ENCODE results near the gene ABCA4.

ABCA4 gene

GRCh38 chr1:94096797-94097549 is 24.0 kb downstream of the ABCA4 start:
- in situ Hi-C loops (cut with HindIII; ENCODE audit: low pct_ligation_motif_present, low sequenced_read_pairs): no loop called here
- H3K27me3 ChIP-seq (replicated peaks): no peaks in the 10 kb centered on the region
- H3K4me3 ChIP-seq (ENCODE audit: low read depth, low read length): no peak overlapping the region
- TF ChIP-seq CTCF (IDR thresholded peaks at IDR 0.05; ENCODE audit: low read depth, low read length, missing control alignments): no peak
- peak overlapping the region; percentile 98 for H3K27ac ChIP-seq
- no peak for DNase-seq
- no peaks in the 10 kb centered on the region for H3K36me3 ChIP-seq (replicated peaks)

DNA sequence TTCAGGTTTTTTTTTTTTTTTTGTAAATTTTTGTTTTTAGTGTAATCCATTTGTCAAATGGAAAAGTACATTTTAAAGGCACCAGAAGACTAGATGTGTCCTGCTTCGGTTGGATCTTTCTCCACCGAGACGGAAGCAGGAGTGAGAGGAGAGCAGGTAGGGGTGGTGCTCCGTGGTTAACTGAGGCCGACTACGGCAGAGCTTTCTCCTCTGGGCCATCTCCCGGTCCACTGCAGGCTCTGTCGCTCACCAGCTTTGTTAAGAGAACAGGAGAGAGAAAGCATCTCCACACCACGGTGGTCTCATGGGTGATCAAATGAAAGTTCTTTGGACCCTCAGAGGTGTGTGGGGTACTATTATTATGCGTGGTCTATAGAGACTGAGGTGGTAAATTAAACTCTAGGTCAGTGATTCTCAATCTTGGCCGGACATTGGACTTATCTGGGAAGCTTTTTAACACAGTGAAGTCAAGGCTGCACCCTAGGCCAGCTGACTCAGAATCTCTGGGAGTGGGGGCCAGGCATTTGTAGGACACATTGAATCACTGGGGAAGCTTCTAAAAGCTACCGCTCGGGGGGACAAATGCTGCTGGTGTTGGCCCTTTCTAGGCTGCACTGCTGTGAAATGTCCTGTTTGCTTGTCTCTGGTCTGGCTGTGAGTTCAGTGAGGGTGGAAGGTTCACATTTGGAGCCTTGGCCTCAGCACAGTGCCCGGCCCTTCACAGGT is 25.0 kb downstream of the ABCA4 start:
- peak; percentile 79 for DNase-seq
- H3K27ac ChIP-seq: peak overlapping the region; percentile 98
- peak; percentile 9 for TF ChIP-seq CTCF (IDR thresholded peaks at IDR 0.05; ENCODE audit: low read depth, low read length, missing control alignments)
- in situ Hi-C loops (cut with HindIII; ENCODE audit: low pct_ligation_motif_present, low sequenced_read_pairs): no loop called here
- no peaks in the 10 kb centered on the region for H3K36me3 ChIP-seq (replicated peaks)
- H3K4me3 ChIP-seq (ENCODE audit: low read depth, low read length): no peak overlapping the region
- H3K27me3 ChIP-seq (replicated peaks): no peaks in the 10 kb centered on the region

- Histone ChIP-seq H3K27me3 (replicated peaks) (no peaks in the 10 kb centered on the region), H3K27ac (peak overlapping the region; percentile 98), H3K36me3 (replicated peaks) (no peaks in the 10 kb centered on the region), H3K4me3 (ENCODE audit: low read depth, low read length) (no peak overlapping the region)
- in situ Hi-C loops (cut with HindIII; ENCODE audit: low pct_ligation_motif_present, low sequenced_read_pairs): no loop called here
- DNase-seq: peak; percentile 99
- TF ChIP-seq CTCF (IDR thresholded peaks at IDR 0.05; ENCODE audit: low read depth, low read length, missing control alignments): peak; percentile 29
Measured at GRCh38 chr1:94095112-94095637, 25.8 kb downstream of the ABCA4 start.

DNA sequence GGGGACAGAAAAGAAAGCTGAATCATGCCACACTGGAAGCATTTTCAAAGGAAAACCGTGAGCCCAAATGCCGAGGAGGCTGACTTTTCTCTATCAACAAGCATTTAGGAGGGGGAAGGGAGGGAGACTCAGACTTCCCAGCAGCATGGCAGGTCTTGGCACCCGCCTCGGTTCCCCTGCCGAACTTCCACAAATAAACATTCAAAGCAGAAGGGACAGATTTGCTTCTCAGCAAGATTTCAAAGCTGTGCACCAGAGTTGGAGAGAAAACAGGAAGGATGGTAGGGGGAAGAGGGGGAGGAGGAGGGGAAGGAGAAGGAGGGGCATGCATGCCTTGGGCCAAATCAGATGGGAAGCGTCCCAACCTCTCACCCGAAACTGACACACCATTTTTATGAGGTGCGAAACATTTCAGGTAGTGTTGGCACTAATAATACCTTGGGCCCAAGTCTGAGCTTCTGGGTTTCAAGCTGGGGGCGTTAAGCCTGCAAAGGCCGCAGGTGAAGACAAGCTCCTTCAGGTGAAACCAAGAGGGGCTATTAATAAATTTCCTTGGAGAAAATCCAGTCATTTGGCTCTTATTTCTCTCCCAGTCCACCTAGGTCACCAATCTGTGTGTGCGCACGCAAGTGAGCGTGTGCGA is 26.4 kb downstream of the ABCA4 start:
- no peak overlapping the region for H3K4me3 ChIP-seq (ENCODE audit: low read depth, low read length)
- H3K36me3 ChIP-seq (replicated peaks): no peaks in the 10 kb centered on the region
- in situ Hi-C loops (cut with HindIII; ENCODE audit: low pct_ligation_motif_present, low sequenced_read_pairs): no loop called here
- TF ChIP-seq CTCF (IDR thresholded peaks at IDR 0.05; ENCODE audit: low read depth, low read length, missing control alignments): no peak
- peak; percentile 68 for DNase-seq
- H3K27me3 ChIP-seq (replicated peaks): no peaks in the 10 kb centered on the region
- peak overlapping the region; percentile 98 for H3K27ac ChIP-seq

GRCh38 chr1:94093996-94094395 is 27.0 kb downstream of the ABCA4 start:
- no peaks in the 10 kb centered on the region for H3K27me3 ChIP-seq (replicated peaks)
- no peaks in the 10 kb centered on the region for H3K36me3 ChIP-seq (replicated peaks)
- H3K27ac ChIP-seq: peak overlapping the region; percentile 98
- no peak for TF ChIP-seq CTCF (IDR thresholded peaks at IDR 0.05; ENCODE audit: low read depth, low read length, missing control alignments)
- in situ Hi-C loops (cut with HindIII; ENCODE audit: low pct_ligation_motif_present, low sequenced_read_pairs): no loop called here
- peak; percentile 77 for DNase-seq
- H3K4me3 ChIP-seq (ENCODE audit: low read depth, low read length): no peak overlapping the region
